Endothelial cell of umbilical vein (primary cell): ENCODE results near the gene CNTNAP4.

Experiments
- CTCF ChIP-seq, 2 donors: IDR thresholded peaks; 1 replicate in 1 of 2; 2 replicates in 1 of 2; pipeline ENCODE4 v1.5.1; 2011; ENCODE audit warnings: low read length in 2 of 2, mild to moderate bottlenecking in 2 of 2, moderate library complexity in 2 of 2, control low read depth in 1 of 2, inconsistent platforms in 1 of 2, low read depth in 1 of 2; ENCODE audit not compliant: insufficient read depth in 1 of 2; ENCODE audit errors: extremely low read depth in 1 of 2
- EZH2 ChIP-seq: IDR thresholded peaks from 2 replicates; pipeline ENCODE4 v1.6.1; 2012; ENCODE audit warnings: borderline replicate concordance, low read depth, mild to moderate bottlenecking, moderate library complexity, low read length, inconsistent platforms; ENCODE audit not compliant: severe bottlenecking
- POLR2A ChIP-seq: IDR thresholded peaks from 2 replicates; pipeline ENCODE4 v1.6.1; 2012; ENCODE audit warnings: low read depth, mild to moderate bottlenecking, control low read depth, low read length
- POLR2AphosphoS5 ChIP-seq: IDR thresholded peaks from 2 replicates; pipeline ENCODE4 v1.6.1; 2012; ENCODE audit warnings: low read depth, mild to moderate bottlenecking, control low read depth, low read length, moderate library complexity; ENCODE audit not compliant: insufficient read depth

DNA sequence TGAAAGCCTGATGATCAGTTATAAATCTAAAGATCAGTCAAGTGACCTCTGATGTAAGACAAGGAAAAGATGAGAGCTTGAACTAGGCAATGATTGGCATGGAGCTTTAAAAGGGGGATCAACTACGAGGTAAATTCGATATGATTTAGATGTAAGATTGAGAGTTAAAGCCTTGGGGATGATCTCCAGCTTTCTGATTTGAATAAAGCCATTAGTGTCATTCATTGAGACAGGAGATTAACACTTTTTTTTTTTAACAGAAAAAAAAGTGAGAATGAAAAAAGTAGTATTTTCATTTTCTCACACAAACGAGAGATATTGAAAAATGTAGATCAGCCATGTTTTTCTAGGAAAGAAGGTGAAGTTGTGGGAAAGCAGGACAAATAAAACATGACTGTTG lies 225.4 kb downstream of the CNTNAP4 start:
- no peak for TF ChIP-seq EZH2
- TF ChIP-seq CTCF (IDR thresholded peaks at IDR 0.05; ENCODE audit: extremely low read depth in 1 of 2, insufficient read depth in 1 of 2, low read depth in 1 of 2, low read length in 2 of 2), result no peak
- TF ChIP-seq POLR2AphosphoS5, result no peak
- no peak for TF ChIP-seq POLR2A
